HCT116 (cell line): ENCODE results near the gene ACSF2. TPM values are rescaled to one million over a fixed set of nuclear protein-coding genes. Genes with fewer than 3 reads are reported as not detected.

Experiments used
- ATAC-seq: fragments of 200-7000 bp; cut with Tn5 transposase; 2 replicates; pipeline ENCODE4 v1.9.1; 2020; ENCODE audit warnings: mild to moderate bottlenecking, moderate library complexity
- BruUV-seq: library from RNA; stranded (reverse); fragments of 400-500 nt; replicated peaks from 2 replicates; lab custom pipeline; 2021; lab: Mats Ljungman, UMichigan
- CTCF ChIA-PET: fragments of 300-600 bp; sonication (Branson Sonifier 250); formaldehyde crosslinking; loops from one replicate; lab custom pipeline; 2021; ENCODE audit warnings: antibody characterized with exemption; lab: Charles Lee
- POLR2A ChIA-PET: fragments of 300-600, 350-600 bp; sonication (Branson Sonifier 250); formaldehyde crosslinking; loops from one replicate; lab custom pipeline; 2021; ENCODE audit warnings: antibody characterized with exemption; lab: Charles Lee
- RAD21 ChIA-PET, 2 experiments: fragments of 300-600 bp; sonication (Branson Sonifier 250); formaldehyde crosslinking; loops; one replicate each; lab custom pipeline; 2023; ENCODE audit warnings: low total read pairs in 2 of 2; ENCODE audit not compliant: uncharacterized antibody in 2 of 2, unreplicated experiment in 2 of 2, low non-redundant PET in 1 of 2; lab: Charles Lee
- DNase-seq: peaks from one replicate; pipeline ENCODE4 v3.0.0-alpha.2; 2010; ENCODE audit warnings: low read depth, low spot score
- H2AFZ ChIP-seq: fragments of 200-600 bp; shearing (Covaris generic), sonication (generic); 2 replicates; pipeline ENCODE4 v1.6.1; 2017; ENCODE audit warnings: low read depth, mixed run types, mixed read lengths, antibody characterized with exemption, low read length; ENCODE audit not compliant: poor library complexity, severe bottlenecking
- H3K27ac ChIP-seq: 2 replicates; pipeline ENCODE4 v1.5.1; 2012; ENCODE audit warnings: low read depth, low read length
- H3K27me3 ChIP-seq: fragments of 200-600 bp; sonication (generic); 2 replicates; pipeline ENCODE4 v1.6.1; 2016; ENCODE audit warnings: mixed run types, low read length, mixed read lengths; ENCODE audit not compliant: insufficient read depth
- H3K36me3 ChIP-seq, 2 experiments: fragments of 200-500 bp in 1 of 2; fragments of 200-600 bp in 1 of 2; sonication (Bioruptor generic) in 1 of 2; sonication (generic) in 1 of 2; 2 replicates each; pipeline versions ENCODE4 v1.5.1 to v1.6.1; 2014 to 2016; ENCODE audit warnings: low read length in 2 of 2, inconsistent platforms in 1 of 2, mixed read lengths in 1 of 2, mixed run types in 1 of 2; ENCODE audit not compliant: insufficient read depth in 2 of 2, control insufficient read depth in 1 of 2
- H3K4me1 ChIP-seq, 2 experiments: fragments of 200-600 bp in 1 of 2; sonication (generic) in 1 of 2; 2 replicates each; pipeline versions ENCODE4 v1.5.1 to v1.6.1; 2012 to 2017; ENCODE audit warnings: low read length in 2 of 2, inconsistent platforms in 1 of 2, mild to moderate bottlenecking in 1 of 2, mixed read lengths in 1 of 2, mixed run types in 1 of 2, moderate library complexity in 1 of 2; ENCODE audit not compliant: insufficient read depth in 2 of 2, control insufficient read depth in 1 of 2
- H3K4me2 ChIP-seq: fragments of 200-600 bp; sonication (generic); 2 replicates; pipeline ENCODE4 v1.6.1; 2017; ENCODE audit warnings: mixed run types, low read length, mixed read lengths
- H3K4me3 ChIP-seq, 2 experiments: fragments of 200-600 bp in 1 of 2; sonication (generic) in 1 of 2; replicated peaks in 1 of 2; 2 replicates each; pipeline ENCODE4 v1.5.1; 2011 to 2016; ENCODE audit warnings: low read length in 2 of 2, control low read depth in 1 of 2, low read depth in 1 of 2, mild to moderate bottlenecking in 1 of 2, mixed read lengths in 1 of 2, mixed run types in 1 of 2
- H3K79me2 ChIP-seq: fragments of 200-600 bp; sonication (generic); 2 replicates; pipeline ENCODE4 v1.6.1; 2017; ENCODE audit warnings: mild to moderate bottlenecking, mixed run types, low read length, moderate library complexity, mixed read lengths; ENCODE audit not compliant: insufficient read depth
- H3K9ac ChIP-seq: fragments of 200-600 bp; sonication (generic); 2 replicates; pipeline ENCODE4 v1.6.1; 2016; ENCODE audit warnings: low read length, mixed read lengths
- H3K9me2 ChIP-seq: fragments of 200-600 bp; sonication (generic), shearing (Covaris generic); 2 replicates; pipeline ENCODE4 v1.6.1; 2017; ENCODE audit warnings: mixed run types, mild to moderate bottlenecking, moderate library complexity; ENCODE audit not compliant: insufficient read depth
- H3K9me3 ChIP-seq, 2 experiments: fragments of 200-500 bp in 1 of 2; fragments of 200-600 bp in 1 of 2; sonication (Bioruptor generic) in 1 of 2; sonication (generic) in 1 of 2; 2 replicates each; pipeline ENCODE4 v1.6.1; 2014 to 2017; ENCODE audit warnings: low read length in 2 of 2, mixed read lengths in 2 of 2, inconsistent platforms in 1 of 2, low read depth in 1 of 2, mild to moderate bottlenecking in 1 of 2, mixed run types in 1 of 2, moderate library complexity in 1 of 2; ENCODE audit not compliant: control insufficient read depth in 1 of 2, insufficient read depth in 1 of 2
- H4K20me1 ChIP-seq: fragments of 200-600 bp; sonication (generic), shearing (Covaris generic); 2 replicates; pipeline ENCODE4 v1.6.1; 2017; ENCODE audit warnings: mixed run types, mild to moderate bottlenecking, moderate library complexity; ENCODE audit not compliant: insufficient read depth
- CEBPB ChIP-seq: IDR thresholded peaks from 2 replicates; pipeline ENCODE4 v1.6.1; 2012; ENCODE audit warnings: low read depth
- EGR1 ChIP-seq: IDR thresholded peaks from 2 replicates; pipeline ENCODE4 v1.6.1; 2012; ENCODE audit warnings: low read depth
- ELF1 ChIP-seq: IDR thresholded peaks from 2 replicates; pipeline ENCODE4 v1.6.1; 2012; ENCODE audit warnings: low read depth, borderline replicate concordance
- JUND ChIP-seq: IDR thresholded peaks from 2 replicates; pipeline ENCODE4 v1.6.1; 2012
- POLR2A ChIP-seq: IDR thresholded peaks from 2 replicates; pipeline ENCODE4 v1.7.0; 2011; ENCODE audit warnings: borderline replicate concordance; ENCODE audit not compliant: insufficient read depth, insufficient read length; ENCODE audit errors: extremely low read depth
- POLR2AphosphoS5 ChIP-seq: IDR thresholded peaks from 2 replicates; pipeline ENCODE4 v1.6.1; 2011; ENCODE audit warnings: mild to moderate bottlenecking, low read depth, low read length, moderate library complexity
- SP1 ChIP-seq: IDR thresholded peaks from 2 replicates; pipeline ENCODE4 v1.6.1; 2012; ENCODE audit warnings: low read depth
- SRF ChIP-seq: IDR thresholded peaks from 2 replicates; pipeline ENCODE4 v1.6.1; 2012; ENCODE audit warnings: low read depth
- YY1 ChIP-seq: IDR thresholded peaks from 2 replicates; pipeline ENCODE4 v1.6.1; 2011; ENCODE audit warnings: low read length, low read depth, moderate library complexity, mild to moderate bottlenecking; ENCODE audit not compliant: insufficient replicate concordance; ENCODE audit errors: extremely low read depth
- ZFX ChIP-seq: fragments of 450-650 bp; IDR thresholded peaks from 2 replicates; pipeline ENCODE4 v1.6.1; 2017
- ZNF274 ChIP-seq: fragments of 200-500 bp; sonication (Bioruptor generic); IDR thresholded peaks from 2 replicates; pipeline ENCODE4 v1.6.1; 2014; ENCODE audit warnings: mild to moderate bottlenecking, low read depth, low read length, inconsistent platforms
- intact Hi-C: fragments of 100-400 bp; cut with micrococcal nuclease; formaldehyde crosslinking; loops from 2 replicates; pipeline ENCODE4 v1.10.0; 2022
- total RNA-seq: library from RNA; stranded (reverse); gene quantifications from one replicate; pipeline ENCODE4 v1.2.1, GENCODE V29; 2021; ENCODE audit not compliant: unreplicated experiment
- TF ChIP-seq, protein P1 (sequence below): IDR thresholded peaks from 2 replicates; pipeline ENCODE4 v1.6.1; 2011; ENCODE audit warnings: mild to moderate bottlenecking, low read length, moderate library complexity; ENCODE audit not compliant: insufficient replicate concordance; ENCODE audit errors: extremely low read depth
- TF ChIP-seq, protein P2 (sequence below), 3 experiments: fragments of 200-600 bp in 1 of 3; sonication (generic) in 1 of 3; IDR thresholded peaks in 2 of 3; conservative IDR thresholded peaks in 1 of 3; 2 replicates each; pipeline ENCODE4 v1.5.1; 2012 to 2017; ENCODE audit warnings: low read depth in 2 of 3, low read length in 2 of 3, antibody characterized with exemption in 1 of 3, borderline replicate concordance in 1 of 3, control low read depth in 1 of 3, mild to moderate bottlenecking in 1 of 3, mixed read lengths in 1 of 3, mixed run types in 1 of 3, moderate library complexity in 1 of 3; ENCODE audit not compliant: insufficient read depth in 1 of 3
- TF ChIP-seq, protein P3 (sequence below): IDR thresholded peaks from 2 replicates; pipeline ENCODE4 v1.6.1; 2012
- TF ChIP-seq, protein P4 (sequence below): IDR thresholded peaks from 2 replicates; pipeline ENCODE4 v1.6.1; 2012; ENCODE audit warnings: low read depth

The ACSF2 gene
- total RNA-seq, 1 experiment from 2014 or later: 52.4 TPM

DNA sequence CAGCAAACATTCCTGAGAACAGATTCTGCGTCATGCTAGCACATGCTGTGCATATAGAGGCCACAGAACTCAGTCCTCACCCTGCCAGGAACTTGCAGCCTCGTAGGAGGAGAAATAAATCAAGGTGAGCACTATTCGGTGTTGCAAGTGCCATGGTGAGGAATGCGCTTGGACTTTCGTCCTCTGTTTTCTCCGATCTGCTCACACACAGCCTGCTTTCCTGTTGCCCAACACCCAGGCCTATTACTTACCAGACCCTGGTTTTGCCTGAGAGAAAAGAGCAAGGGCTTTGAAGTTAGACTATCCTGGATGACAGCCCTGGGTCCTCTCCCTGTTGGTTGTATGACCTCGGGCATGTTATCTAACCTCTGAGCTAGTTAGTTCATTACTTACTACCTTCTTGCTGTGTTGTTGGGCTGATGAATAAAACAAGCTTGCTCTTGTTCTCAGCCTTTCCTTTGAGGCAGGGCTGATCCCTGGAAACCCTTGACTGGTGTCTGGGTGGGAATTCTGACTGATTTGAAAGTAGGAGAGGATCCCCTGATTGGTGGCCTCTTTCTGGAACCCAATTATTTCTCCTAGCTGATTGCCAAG lies 2.9 kb downstream of the ACSF2 start:
- Histone ChIP-seq H2AFZ (no peak overlapping the region), H3K36me3 (no peaks in the 10 kb centered on the region; a peak in 1 of 4 replicates), H3K27ac (no peak overlapping the region), H4K20me1 (no peaks in the 10 kb centered on the region), H3K4me2 (no peak overlapping the region), H3K79me2 (0 out of 2 replicates have a peak, but pooled peaks cover 7% of the 10 kb centered on the region), H3K9me3 (no peaks in the 10 kb centered on the region), H3K27me3 (no peaks in the 10 kb centered on the region), H3K4me3 (no peak overlapping the region), H3K9ac (no peak overlapping the region), H3K9me2 (no peaks in the 10 kb centered on the region), H3K4me1 (peaks cover 21 to 37% of the 10 kb centered on the region in 2 experiments)
- ChIA-PET RAD21 (no interaction called here), CTCF (interaction anchor here (0.6 to 4.3 kb wide), 2 partner anchors 31 to 276 kb away, joined by 3 to 20 read pairs; partner anchors contain the start of gene LRRC59), POLR2A (no interaction called here)
- DNase-seq (no peak), ATAC-seq (no peak)
- TF ChIP-seq ELF1 (no peak), SP1 (no peak), YY1 (no peak), POLR2AphosphoS5 (no peak), SRF (no peak), POLR2A (no peak), JUND (no peak), ZFX (no peak), EGR1 (no peak), CEBPB (no peak), ZNF274 (no peak)
- TF ChIP-seq, protein P1, sequence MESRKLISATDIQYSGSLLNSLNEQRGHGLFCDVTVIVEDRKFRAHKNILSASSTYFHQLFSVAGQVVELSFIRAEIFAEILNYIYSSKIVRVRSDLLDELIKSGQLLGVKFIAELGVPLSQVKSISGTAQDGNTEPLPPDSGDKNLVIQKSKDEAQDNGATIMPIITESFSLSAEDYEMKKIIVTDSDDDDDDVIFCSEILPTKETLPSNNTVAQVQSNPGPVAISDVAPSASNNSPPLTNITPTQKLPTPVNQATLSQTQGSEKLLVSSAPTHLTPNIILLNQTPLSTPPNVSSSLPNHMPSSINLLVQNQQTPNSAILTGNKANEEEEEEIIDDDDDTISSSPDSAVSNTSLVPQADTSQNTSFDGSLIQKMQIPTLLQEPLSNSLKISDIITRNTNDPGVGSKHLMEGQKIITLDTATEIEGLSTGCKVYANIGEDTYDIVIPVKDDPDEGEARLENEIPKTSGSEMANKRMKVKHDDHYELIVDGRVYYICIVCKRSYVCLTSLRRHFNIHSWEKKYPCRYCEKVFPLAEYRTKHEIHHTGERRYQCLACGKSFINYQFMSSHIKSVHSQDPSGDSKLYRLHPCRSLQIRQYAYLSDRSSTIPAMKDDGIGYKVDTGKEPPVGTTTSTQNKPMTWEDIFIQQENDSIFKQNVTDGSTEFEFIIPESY: no peak
- TF ChIP-seq, protein P2, sequence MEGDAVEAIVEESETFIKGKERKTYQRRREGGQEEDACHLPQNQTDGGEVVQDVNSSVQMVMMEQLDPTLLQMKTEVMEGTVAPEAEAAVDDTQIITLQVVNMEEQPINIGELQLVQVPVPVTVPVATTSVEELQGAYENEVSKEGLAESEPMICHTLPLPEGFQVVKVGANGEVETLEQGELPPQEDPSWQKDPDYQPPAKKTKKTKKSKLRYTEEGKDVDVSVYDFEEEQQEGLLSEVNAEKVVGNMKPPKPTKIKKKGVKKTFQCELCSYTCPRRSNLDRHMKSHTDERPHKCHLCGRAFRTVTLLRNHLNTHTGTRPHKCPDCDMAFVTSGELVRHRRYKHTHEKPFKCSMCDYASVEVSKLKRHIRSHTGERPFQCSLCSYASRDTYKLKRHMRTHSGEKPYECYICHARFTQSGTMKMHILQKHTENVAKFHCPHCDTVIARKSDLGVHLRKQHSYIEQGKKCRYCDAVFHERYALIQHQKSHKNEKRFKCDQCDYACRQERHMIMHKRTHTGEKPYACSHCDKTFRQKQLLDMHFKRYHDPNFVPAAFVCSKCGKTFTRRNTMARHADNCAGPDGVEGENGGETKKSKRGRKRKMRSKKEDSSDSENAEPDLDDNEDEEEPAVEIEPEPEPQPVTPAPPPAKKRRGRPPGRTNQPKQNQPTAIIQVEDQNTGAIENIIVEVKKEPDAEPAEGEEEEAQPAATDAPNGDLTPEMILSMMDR (IDR thresholded peaks at IDR 0.05 in 2 of 3, conservative IDR thresholded peaks at IDR 0.05 in 1 of 3; ENCODE audit: borderline replicate concordance in 1 of 3, insufficient read depth in 1 of 3, low read depth in 2 of 3, low read length in 2 of 3): no peak
- TF ChIP-seq, protein P3, sequence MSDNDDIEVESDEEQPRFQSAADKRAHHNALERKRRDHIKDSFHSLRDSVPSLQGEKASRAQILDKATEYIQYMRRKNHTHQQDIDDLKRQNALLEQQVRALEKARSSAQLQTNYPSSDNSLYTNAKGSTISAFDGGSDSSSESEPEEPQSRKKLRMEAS: no peak
- TF ChIP-seq, protein P4, sequence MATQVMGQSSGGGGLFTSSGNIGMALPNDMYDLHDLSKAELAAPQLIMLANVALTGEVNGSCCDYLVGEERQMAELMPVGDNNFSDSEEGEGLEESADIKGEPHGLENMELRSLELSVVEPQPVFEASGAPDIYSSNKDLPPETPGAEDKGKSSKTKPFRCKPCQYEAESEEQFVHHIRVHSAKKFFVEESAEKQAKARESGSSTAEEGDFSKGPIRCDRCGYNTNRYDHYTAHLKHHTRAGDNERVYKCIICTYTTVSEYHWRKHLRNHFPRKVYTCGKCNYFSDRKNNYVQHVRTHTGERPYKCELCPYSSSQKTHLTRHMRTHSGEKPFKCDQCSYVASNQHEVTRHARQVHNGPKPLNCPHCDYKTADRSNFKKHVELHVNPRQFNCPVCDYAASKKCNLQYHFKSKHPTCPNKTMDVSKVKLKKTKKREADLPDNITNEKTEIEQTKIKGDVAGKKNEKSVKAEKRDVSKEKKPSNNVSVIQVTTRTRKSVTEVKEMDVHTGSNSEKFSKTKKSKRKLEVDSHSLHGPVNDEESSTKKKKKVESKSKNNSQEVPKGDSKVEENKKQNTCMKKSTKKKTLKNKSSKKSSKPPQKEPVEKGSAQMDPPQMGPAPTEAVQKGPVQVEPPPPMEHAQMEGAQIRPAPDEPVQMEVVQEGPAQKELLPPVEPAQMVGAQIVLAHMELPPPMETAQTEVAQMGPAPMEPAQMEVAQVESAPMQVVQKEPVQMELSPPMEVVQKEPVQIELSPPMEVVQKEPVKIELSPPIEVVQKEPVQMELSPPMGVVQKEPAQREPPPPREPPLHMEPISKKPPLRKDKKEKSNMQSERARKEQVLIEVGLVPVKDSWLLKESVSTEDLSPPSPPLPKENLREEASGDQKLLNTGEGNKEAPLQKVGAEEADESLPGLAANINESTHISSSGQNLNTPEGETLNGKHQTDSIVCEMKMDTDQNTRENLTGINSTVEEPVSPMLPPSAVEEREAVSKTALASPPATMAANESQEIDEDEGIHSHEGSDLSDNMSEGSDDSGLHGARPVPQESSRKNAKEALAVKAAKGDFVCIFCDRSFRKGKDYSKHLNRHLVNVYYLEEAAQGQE: no peak
- intact Hi-C loops: no loop called here
- BruUV-seq: no TSS peak
